Left ventricle myocardium inferior (tissue), 1 donor: ENCODE measurements around the gene ACLY. TPM values are rescaled to one million over a fixed set of nuclear protein-coding genes. Genes with fewer than 3 reads are reported as not detected.
"Not testable (repeated sequence)": the region's sequence is repeated elsewhere in the genome, so short reads cannot be mapped to it uniquely, and the experiment has no call there.

Source experiments
- DNase-seq: peaks from one replicate; pipeline ENCODE4 v3.0.0-alpha.2; 2020
- H3K27ac ChIP-seq: fragments of 200-600 bp; replicated peaks from 2 replicates; pipeline ENCODE4 v1.8.0; 2021
- H3K27me3 ChIP-seq: fragments of 200-600 bp; 2 replicates; pipeline ENCODE4 v1.8.0; 2021; ENCODE audit warnings: low read depth
- H3K36me3 ChIP-seq: fragments of 200-600 bp; 2 replicates; pipeline ENCODE4 v1.8.0; 2021
- H3K4me1 ChIP-seq: fragments of 200-600 bp; 2 replicates; pipeline ENCODE4 v1.8.0; 2021
- H3K4me3 ChIP-seq: fragments of 200-600 bp; 2 replicates; pipeline ENCODE4 v1.8.0; 2021; ENCODE audit warnings: mild to moderate bottlenecking, moderate library complexity
- H3K9me3 ChIP-seq: fragments of 200-600 bp; replicated peaks from 2 replicates; pipeline ENCODE4 v1.8.0; 2021
- CTCF ChIP-seq: fragments of 200-600 bp; IDR thresholded peaks from 2 replicates; pipeline ENCODE4 v1.8.0; 2021; ENCODE audit warnings: antibody characterized with exemption, mild to moderate bottlenecking, borderline replicate concordance
- intact Hi-C: fragments of 100-400 bp; cut with micrococcal nuclease; formaldehyde crosslinking; loops from one replicate; pipeline ENCODE4 v1.11.0; 2022
- total RNA-seq: library from RNA; stranded (reverse); fragmentation: NEBNext Ultra II Directional; extraction: Animal tissue kit (Norgen Biotek cat#: 25700); gene quantifications from one replicate; pipeline ENCODE4 v1.2.1, GENCODE V29; 2021
- donor health status: DM: no; HTN: yes; CAD: no; lungs with severe emphysema.

ACLY gene
- total RNA-seq, 1 donor from 2014 or later, result 23.5 TPM

GRCh38 chr17:41891135-41892020 is 27.4 kb downstream of the ACLY start:
- intact Hi-C loops, result no loop called here
- no peak overlapping the region for H3K27ac ChIP-seq
- no peaks in the 10 kb centered on the region for H3K27me3 ChIP-seq
- H3K36me3 ChIP-seq, result peaks cover 93% of the 10 kb centered on the region
- no peak overlapping the region for H3K4me3 ChIP-seq
- no peaks in the 10 kb centered on the region for H3K9me3 ChIP-seq
- TF ChIP-seq CTCF, result no peak
- DNase-seq, result no peak
- peaks cover 20% of the 10 kb centered on the region for H3K4me1 ChIP-seq

- DNase-seq, result no peak
- intact Hi-C loops, result no loop called here
- no peak overlapping the region for H3K4me3 ChIP-seq
- peaks cover 98% of the 10 kb centered on the region for H3K36me3 ChIP-seq
- H3K27ac ChIP-seq, result no peak overlapping the region
- no peaks in the 10 kb centered on the region for H3K9me3 ChIP-seq
- no peaks in the 10 kb centered on the region for H3K4me1 ChIP-seq
- no peak for TF ChIP-seq CTCF
- H3K27me3 ChIP-seq, result no peaks in the 10 kb centered on the region
These were observed 30.3 kb downstream of the ACLY start for GRCh38 chr17:41888332-41888965.

- Histone ChIP-seq H3K27me3 (no peaks in the 10 kb centered on the region), H3K4me1 (no peaks in the 10 kb centered on the region), H3K36me3 (peaks cover 93% of the 10 kb centered on the region), H3K4me3 (no peak overlapping the region), H3K9me3 (no peaks in the 10 kb centered on the region), H3K27ac (no peak overlapping the region)
- intact Hi-C loops, result no loop called here
- no peak for DNase-seq
- TF ChIP-seq CTCF, result peak; percentile 37
These were observed 33.0 kb downstream of the ACLY start for GRCh38 chr17:41885733-41886132.

- H3K27me3 ChIP-seq, result no peaks in the 10 kb centered on the region
- TF ChIP-seq CTCF, result no peak
These were observed 36.0 kb downstream of the ACLY start for GRCh38 chr17:41882756-41883155.

GRCh38 chr17:41880130-41880529 is 38.6 kb downstream of the ACLY start:
- intact Hi-C loops, result no loop called here
- H3K36me3 ChIP-seq, result peaks cover 77% of the 10 kb centered on the region
- no peaks in the 10 kb centered on the region for H3K4me1 ChIP-seq
- H3K27ac ChIP-seq, result no peak overlapping the region
- DNase-seq, result no peak
- TF ChIP-seq CTCF, result no peak
- no peaks in the 10 kb centered on the region for H3K27me3 ChIP-seq
- H3K9me3 ChIP-seq, result no peaks in the 10 kb centered on the region
- H3K4me3 ChIP-seq, result no peak overlapping the region

More at GRCh38 chr17:41882756-41883155, 36.0 kb downstream of the ACLY start:
- Histone ChIP-seq H3K9me3 (no peaks in the 10 kb centered on the region), H3K27ac (no peak overlapping the region), H3K4me3 (no peak overlapping the region), H3K36me3 (peaks cover 90% of the 10 kb centered on the region), H3K4me1 (no peaks in the 10 kb centered on the region)
- DNase-seq, result no peak
- intact Hi-C loops, result no loop called here

- H3K4me1 ChIP-seq, DNase-seq, intact Hi-C loops: not testable (repeated sequence)
These were observed 44.5 kb downstream of the ACLY start for GRCh38 chr17:41874293-41874670.

More at GRCh38 chr17:41874293-41874670, 44.5 kb downstream of the ACLY start:
- H3K4me3 ChIP-seq, H3K9me3 ChIP-seq, H3K27ac ChIP-seq, H3K27me3 ChIP-seq: not testable (repeated sequence)
- peaks cover 76% of the 10 kb centered on the region for H3K36me3 ChIP-seq
